HFF-Myc (cell line): ENCODE measurements around the gene RGS12.

ENCODE experiments used
- DNase-seq: peaks from one replicate; pipeline ENCODE4 v3.0.0-alpha.2; 2011; ENCODE audit warnings: low read depth; ENCODE audit errors: extremely low read depth
- H3K4me3 ChIP-seq: replicated peaks from 2 replicates; pipeline ENCODE4 v1.5.1; 2011; ENCODE audit warnings: low read depth, mild to moderate bottlenecking, control low read depth, low read length
- CTCF ChIP-seq: IDR thresholded peaks from 2 replicates; pipeline ENCODE4 v1.5.1; 2012; ENCODE audit warnings: mild to moderate bottlenecking, low read depth, low read length, control low read depth; ENCODE audit errors: missing control alignments

Gene RGS12

GRCh38 chr4:3301450-3302172 is 8.8 kb downstream of the RGS12 start:
- no peak overlapping the region for H3K4me3 ChIP-seq
- no peak for TF ChIP-seq CTCF
- DNase-seq, result no peak

GRCh38 chr4:3302173-3302785 is 9.5 kb downstream of the RGS12 start:
- DNase-seq, result no peak
- no peak overlapping the region for H3K4me3 ChIP-seq
- no peak for TF ChIP-seq CTCF

- no peak overlapping the region for H3K4me3 ChIP-seq
- TF ChIP-seq CTCF, result no peak
- no peak for DNase-seq
Measured at GRCh38 chr4:3302786-3303564, 10.2 kb downstream of the RGS12 start.

GRCh38 chr4:3303565-3303824 is 10.7 kb downstream of the RGS12 start:
- H3K4me3 ChIP-seq, result no peak overlapping the region
- DNase-seq, result no peak
- no peak for TF ChIP-seq CTCF

GRCh38 chr4:3303923-3304710 is 11.3 kb downstream of the RGS12 start:
- no peak for TF ChIP-seq CTCF
- DNase-seq, result no peak

GRCh38 chr4:3304831-3305609 is 12.2 kb downstream of the RGS12 start:
- no peak overlapping the region for H3K4me3 ChIP-seq
- no peak for TF ChIP-seq CTCF

More at GRCh38 chr4:3303923-3304710, 11.3 kb downstream of the RGS12 start:
- H3K4me3 ChIP-seq, result no peak overlapping the region

More at GRCh38 chr4:3304831-3305609, 12.2 kb downstream of the RGS12 start:
- DNase-seq, result no peak
